ENCODE data around the gene MYO1F.

Gene MYO1F

DNA sequence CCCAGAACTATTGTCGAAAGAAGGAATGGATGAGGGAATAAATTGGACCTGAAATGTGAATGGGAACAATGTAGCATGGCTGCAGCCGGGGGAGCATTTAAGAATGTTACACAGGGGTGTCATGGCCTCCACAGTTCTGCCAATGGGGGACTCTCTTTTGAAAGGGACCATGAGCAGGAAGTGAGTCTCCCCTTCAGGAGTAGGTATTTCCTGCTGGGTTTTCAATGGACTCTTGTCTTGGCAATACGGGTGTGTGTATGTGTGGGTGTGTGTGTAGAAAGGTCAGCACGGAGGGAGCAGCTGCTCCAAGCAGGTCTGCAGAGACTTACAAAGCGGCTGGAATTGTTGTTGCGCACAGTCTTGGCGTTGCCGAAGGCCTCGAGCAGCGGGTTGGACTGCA lies 24.4 kb downstream of the MYO1F start:
- H3K27me3 ChIP-seq (replicated peaks; ENCODE audit: control insufficient read depth, insufficient read depth, low read length) = no peaks in the 10 kb centered on the region
- no peaks in the 10 kb centered on the region for H3K36me3 ChIP-seq (ENCODE audit: control insufficient read depth, insufficient read depth, low read length)
- TF ChIP-seq, protein P1, sequence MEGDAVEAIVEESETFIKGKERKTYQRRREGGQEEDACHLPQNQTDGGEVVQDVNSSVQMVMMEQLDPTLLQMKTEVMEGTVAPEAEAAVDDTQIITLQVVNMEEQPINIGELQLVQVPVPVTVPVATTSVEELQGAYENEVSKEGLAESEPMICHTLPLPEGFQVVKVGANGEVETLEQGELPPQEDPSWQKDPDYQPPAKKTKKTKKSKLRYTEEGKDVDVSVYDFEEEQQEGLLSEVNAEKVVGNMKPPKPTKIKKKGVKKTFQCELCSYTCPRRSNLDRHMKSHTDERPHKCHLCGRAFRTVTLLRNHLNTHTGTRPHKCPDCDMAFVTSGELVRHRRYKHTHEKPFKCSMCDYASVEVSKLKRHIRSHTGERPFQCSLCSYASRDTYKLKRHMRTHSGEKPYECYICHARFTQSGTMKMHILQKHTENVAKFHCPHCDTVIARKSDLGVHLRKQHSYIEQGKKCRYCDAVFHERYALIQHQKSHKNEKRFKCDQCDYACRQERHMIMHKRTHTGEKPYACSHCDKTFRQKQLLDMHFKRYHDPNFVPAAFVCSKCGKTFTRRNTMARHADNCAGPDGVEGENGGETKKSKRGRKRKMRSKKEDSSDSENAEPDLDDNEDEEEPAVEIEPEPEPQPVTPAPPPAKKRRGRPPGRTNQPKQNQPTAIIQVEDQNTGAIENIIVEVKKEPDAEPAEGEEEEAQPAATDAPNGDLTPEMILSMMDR (IDR thresholded peaks at IDR 0.05; ENCODE audit: insufficient read depth, low read length, poor library complexity, severe bottlenecking) = no peak
- no peak for DNase-seq (ENCODE audit: extremely low read depth, insufficient read length)
- H3K4me3 ChIP-seq (replicated peaks; ENCODE audit: low read depth, low read length) = no peak overlapping the region

DNA sequence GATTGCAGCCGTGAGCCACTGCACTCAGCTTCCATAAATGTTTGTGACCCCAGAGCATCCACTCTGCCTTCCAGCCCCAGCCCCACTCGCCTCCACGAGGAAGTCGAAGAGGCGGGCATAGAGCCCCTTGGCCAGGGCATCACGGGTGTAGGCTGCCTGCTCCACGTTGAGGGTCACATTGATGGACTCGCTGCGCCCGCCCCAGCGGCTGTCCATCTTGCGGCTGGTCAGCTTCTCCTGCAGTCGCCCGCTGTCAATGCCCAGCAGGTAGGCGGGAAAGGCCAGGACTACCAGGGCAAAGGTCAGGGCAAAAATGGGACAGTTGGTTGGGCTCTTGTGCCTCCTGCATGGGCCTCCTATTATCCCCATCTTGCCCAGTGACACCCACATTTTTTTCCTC lies 27.2 kb downstream of the MYO1F start:
- TF ChIP-seq, protein P1 (IDR thresholded peaks at IDR 0.05; ENCODE audit: insufficient read depth, low read length, poor library complexity, severe bottlenecking) = no peak
- Histone ChIP-seq H3K36me3 (ENCODE audit: control insufficient read depth, insufficient read depth, low read length) (no peaks in the 10 kb centered on the region), H3K27me3 (replicated peaks; ENCODE audit: control insufficient read depth, insufficient read depth, low read length) (no peaks in the 10 kb centered on the region), H3K4me3 (replicated peaks; ENCODE audit: low read depth, low read length) (no peak overlapping the region)
- no peak for DNase-seq (ENCODE audit: extremely low read depth, insufficient read length)

DNA sequence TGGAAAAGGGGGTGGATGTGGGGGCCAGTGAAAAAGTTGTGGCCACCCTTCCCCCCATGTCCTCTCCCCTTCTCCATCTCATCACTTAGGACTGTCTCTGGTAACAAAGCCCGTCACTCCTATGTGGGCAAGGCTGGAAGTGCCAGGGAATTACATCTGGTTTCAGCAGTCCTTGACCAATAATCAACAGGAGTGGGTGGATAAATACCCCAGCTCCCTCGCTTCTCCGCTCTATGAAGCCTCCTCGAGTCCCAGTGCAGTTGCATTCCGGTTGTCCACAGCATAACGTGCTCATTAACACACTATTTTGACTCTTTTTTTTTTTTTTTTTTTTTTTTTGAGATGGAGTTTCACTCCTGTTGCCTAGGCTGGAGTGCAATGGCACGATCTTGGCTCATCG lies 31.5 kb downstream of the MYO1F start:
- DNase-seq (ENCODE audit: extremely low read depth, insufficient read length) = no peak

DNA sequence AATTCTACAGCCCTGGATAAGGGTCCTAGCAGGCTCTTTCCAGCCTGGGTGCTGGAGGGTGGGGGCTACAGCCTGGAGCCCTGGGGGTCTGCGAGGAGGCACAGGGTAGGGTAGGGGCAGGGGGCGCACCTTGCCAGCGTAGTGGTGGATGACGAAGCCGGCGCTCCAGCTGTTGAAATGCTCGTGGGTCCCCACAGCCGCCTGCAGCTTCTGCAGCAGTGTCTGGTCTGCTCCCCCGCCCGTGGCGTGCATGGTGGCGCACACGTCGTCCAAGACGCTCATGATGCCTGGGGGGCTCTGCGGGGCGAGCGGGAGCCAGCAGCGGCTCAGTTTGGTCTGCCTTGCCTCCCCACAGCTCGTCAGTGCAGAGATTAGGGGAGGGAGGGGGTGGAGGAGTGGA lies 33.1 kb downstream of the MYO1F start:
- DNase-seq (ENCODE audit: extremely low read depth, insufficient read length) = no peak
- Histone ChIP-seq H3K27me3 (replicated peaks; ENCODE audit: control insufficient read depth, insufficient read depth, low read length) (no peaks in the 10 kb centered on the region), H3K4me3 (replicated peaks; ENCODE audit: low read depth, low read length) (no peak overlapping the region), H3K36me3 (ENCODE audit: control insufficient read depth, insufficient read depth, low read length) (no peaks in the 10 kb centered on the region)
- TF ChIP-seq, protein P1 (IDR thresholded peaks at IDR 0.05; ENCODE audit: insufficient read depth, low read length, poor library complexity, severe bottlenecking) = no peak

More for the DNA sequence above, 31.5 kb downstream of the MYO1F start:
- TF ChIP-seq, protein P1 (IDR thresholded peaks at IDR 0.05; ENCODE audit: insufficient read depth, low read length, poor library complexity, severe bottlenecking) = no peak
- no peaks in the 10 kb centered on the region for H3K36me3 ChIP-seq (ENCODE audit: control insufficient read depth, insufficient read depth, low read length)
- no peak overlapping the region for H3K4me3 ChIP-seq (replicated peaks; ENCODE audit: low read depth, low read length)
- no peaks in the 10 kb centered on the region for H3K27me3 ChIP-seq (replicated peaks; ENCODE audit: control insufficient read depth, insufficient read depth, low read length)

DNA sequence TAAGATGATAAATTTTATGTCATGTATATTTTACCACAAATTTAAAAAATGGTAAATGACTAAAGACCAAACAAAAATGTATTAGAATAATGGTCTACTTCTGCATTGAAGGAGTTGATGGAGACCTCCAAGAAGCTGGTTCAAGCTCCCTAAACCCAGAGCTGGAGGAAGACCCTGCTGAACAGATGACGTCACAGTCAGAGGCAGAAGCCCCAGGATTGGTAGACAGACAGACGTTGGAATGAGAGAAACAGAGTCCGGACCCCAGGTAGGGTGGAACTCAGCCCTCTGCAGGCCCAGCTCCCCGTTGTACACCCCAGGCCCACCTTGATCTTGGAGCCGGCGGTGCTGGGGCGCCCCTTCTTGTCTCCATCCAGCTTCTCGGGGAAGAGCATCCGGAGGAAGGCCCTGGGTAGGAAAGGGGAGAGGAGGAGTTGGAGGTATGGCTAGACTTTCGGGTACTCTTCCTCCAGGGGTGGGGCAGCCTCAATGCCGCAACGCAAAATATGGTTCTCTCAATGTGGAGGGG lies 37.6 kb downstream of the MYO1F start:
- Histone ChIP-seq H3K27me3 (replicated peaks; ENCODE audit: control insufficient read depth, insufficient read depth, low read length) (no peaks in the 10 kb centered on the region), H3K36me3 (ENCODE audit: control insufficient read depth, insufficient read depth, low read length) (no peaks in the 10 kb centered on the region), H3K4me3 (replicated peaks; ENCODE audit: low read depth, low read length) (no peak overlapping the region)
- TF ChIP-seq, protein P1 (IDR thresholded peaks at IDR 0.05; ENCODE audit: insufficient read depth, low read length, poor library complexity, severe bottlenecking) = no peak
- DNase-seq (ENCODE audit: extremely low read depth, insufficient read length) = no peak

DNA sequence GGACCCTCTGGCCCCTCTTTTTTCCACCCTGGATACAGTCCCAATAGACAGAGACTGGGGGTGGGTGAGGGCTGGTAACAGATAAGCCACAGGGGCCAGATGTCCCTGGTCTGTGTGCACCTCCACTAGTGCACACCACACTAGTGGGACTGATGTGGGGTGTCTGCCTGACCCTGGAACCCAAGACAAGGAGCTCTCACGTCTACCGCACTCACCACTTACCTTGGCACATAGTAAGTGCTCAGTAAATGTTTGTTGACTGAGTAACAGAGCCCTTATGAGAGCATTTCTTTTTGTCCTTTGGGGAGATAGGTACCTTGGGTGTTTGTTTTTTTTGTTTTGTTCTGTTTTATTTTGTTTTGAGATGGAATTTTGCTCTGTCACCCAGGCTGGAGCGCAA lies 40.1 kb downstream of the MYO1F start:
- no peak overlapping the region for H3K4me3 ChIP-seq (replicated peaks; ENCODE audit: low read depth, low read length)
- H3K27me3 ChIP-seq (replicated peaks; ENCODE audit: control insufficient read depth, insufficient read depth, low read length) = no peaks in the 10 kb centered on the region
- DNase-seq (ENCODE audit: extremely low read depth, insufficient read length) = no peak
- H3K36me3 ChIP-seq (ENCODE audit: control insufficient read depth, insufficient read depth, low read length) = no peaks in the 10 kb centered on the region
- TF ChIP-seq, protein P1 (IDR thresholded peaks at IDR 0.05; ENCODE audit: insufficient read depth, low read length, poor library complexity, severe bottlenecking) = no peak
